ENCODE data around the gene SLC24A3. TPM values are rescaled to one million over a fixed set of nuclear protein-coding genes. Genes with fewer than 3 reads are reported as not detected.
"Not testable (repeated sequence)": the region's sequence is repeated elsewhere in the genome, so short reads cannot be mapped to it uniquely, and the experiment has no call there.

Gene SLC24A3
- total RNA-seq, 3 donors from 2014 or later = 4.3 to 34.9 (median 5.7) TPM

DNA sequence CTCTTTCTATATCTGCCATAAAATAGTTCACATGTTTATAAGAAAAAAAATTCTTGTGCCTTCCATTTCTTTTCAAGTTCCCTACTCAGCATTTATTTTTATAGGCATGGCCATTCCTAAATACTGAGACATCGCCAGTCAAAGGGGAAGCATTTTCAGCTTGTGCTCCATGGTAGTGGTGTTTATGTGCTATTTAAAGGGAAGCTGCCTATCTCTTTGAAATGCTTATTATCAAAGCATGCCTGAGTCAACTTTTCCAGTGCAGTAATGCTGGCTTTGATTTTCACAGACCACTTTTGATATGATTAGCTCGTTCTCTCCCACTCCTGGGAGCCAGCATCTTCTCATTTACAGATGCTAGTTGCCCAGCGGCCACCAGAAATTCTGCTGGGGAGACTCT, 421.5 kb downstream of the SLC24A3 start:
- Histone ChIP-seq H3K36me3 (ENCODE audit: low read depth) (no peaks in the 10 kb centered on the region), H3K4me1 (ENCODE audit: low read depth) (no peaks in the 10 kb centered on the region), H3K9me3 (no peaks in the 10 kb centered on the region), H3K4me3 (no peak overlapping the region)
- DNase-seq (no peak), ATAC-seq (no peak)
- intact Hi-C loops (cut with DNase I, micrococcal nuclease) = no loop called here
- TF ChIP-seq, protein P1, sequence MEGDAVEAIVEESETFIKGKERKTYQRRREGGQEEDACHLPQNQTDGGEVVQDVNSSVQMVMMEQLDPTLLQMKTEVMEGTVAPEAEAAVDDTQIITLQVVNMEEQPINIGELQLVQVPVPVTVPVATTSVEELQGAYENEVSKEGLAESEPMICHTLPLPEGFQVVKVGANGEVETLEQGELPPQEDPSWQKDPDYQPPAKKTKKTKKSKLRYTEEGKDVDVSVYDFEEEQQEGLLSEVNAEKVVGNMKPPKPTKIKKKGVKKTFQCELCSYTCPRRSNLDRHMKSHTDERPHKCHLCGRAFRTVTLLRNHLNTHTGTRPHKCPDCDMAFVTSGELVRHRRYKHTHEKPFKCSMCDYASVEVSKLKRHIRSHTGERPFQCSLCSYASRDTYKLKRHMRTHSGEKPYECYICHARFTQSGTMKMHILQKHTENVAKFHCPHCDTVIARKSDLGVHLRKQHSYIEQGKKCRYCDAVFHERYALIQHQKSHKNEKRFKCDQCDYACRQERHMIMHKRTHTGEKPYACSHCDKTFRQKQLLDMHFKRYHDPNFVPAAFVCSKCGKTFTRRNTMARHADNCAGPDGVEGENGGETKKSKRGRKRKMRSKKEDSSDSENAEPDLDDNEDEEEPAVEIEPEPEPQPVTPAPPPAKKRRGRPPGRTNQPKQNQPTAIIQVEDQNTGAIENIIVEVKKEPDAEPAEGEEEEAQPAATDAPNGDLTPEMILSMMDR (IDR thresholded peaks at IDR 0.05) = no peak

DNA sequence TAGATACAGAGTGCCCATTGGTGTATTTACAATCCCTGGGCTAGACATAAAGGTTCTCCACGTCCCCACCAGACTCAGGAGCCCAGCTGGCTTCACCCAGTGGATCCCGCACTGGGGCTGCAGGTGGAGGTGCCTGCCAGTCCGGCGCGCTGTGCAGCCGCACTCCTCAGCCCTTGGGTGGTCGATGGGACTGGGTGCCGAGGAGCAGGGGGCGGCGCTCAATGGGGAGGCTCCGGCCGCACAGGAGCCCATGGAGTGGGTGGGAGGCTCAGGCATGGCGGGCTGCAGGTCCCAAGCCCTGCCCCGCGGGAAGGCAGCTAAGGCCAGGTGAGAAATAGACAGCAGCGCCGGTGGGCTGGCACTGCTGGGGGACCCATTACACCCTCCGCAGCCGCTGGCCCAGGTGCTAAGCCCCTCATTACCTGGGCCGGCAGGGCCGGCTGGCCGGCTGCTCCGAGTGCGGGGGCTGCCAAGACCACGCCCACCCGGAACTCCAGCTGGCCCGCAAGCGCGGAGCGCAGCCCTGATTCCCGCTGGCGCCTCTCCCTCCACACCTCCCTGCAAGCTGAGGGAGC, 427.1 kb downstream of the SLC24A3 start:
- H3K4me1 ChIP-seq (ENCODE audit: low read depth); H3K36me3 ChIP-seq (ENCODE audit: low read depth); intact Hi-C loops (cut with DNase I, micrococcal nuclease); H3K9me3 ChIP-seq; DNase-seq; H3K4me3 ChIP-seq; ATAC-seq: not testable (repeated sequence)

GRCh38 chr20:19642860-19643259, 430.4 kb downstream of the SLC24A3 start:
- TF ChIP-seq, protein P1 (IDR thresholded peaks at IDR 0.05) = no peak
- intact Hi-C loops (cut with DNase I, micrococcal nuclease) = no loop called here

GRCh38 chr20:19644085-19644484, 431.6 kb downstream of the SLC24A3 start:
- ATAC-seq (no peak), DNase-seq (no peak)
- Histone ChIP-seq H3K36me3 (ENCODE audit: low read depth) (no peaks in the 10 kb centered on the region), H3K4me1 (ENCODE audit: low read depth) (no peaks in the 10 kb centered on the region), H3K9me3 (no peaks in the 10 kb centered on the region), H3K4me3 (no peak overlapping the region)
- intact Hi-C loops (cut with DNase I, micrococcal nuclease) = no loop called here
- TF ChIP-seq, protein P1 (IDR thresholded peaks at IDR 0.05) = no peak

More at GRCh38 chr20:19642860-19643259, 430.4 kb downstream of the SLC24A3 start:
- no peaks in the 10 kb centered on the region for H3K36me3 ChIP-seq (ENCODE audit: low read depth)
- DNase-seq = no peak
- no peak for ATAC-seq
- no peaks in the 10 kb centered on the region for H3K4me1 ChIP-seq (ENCODE audit: low read depth)
- H3K9me3 ChIP-seq = no peaks in the 10 kb centered on the region
- H3K4me3 ChIP-seq = no peak overlapping the region

DNA sequence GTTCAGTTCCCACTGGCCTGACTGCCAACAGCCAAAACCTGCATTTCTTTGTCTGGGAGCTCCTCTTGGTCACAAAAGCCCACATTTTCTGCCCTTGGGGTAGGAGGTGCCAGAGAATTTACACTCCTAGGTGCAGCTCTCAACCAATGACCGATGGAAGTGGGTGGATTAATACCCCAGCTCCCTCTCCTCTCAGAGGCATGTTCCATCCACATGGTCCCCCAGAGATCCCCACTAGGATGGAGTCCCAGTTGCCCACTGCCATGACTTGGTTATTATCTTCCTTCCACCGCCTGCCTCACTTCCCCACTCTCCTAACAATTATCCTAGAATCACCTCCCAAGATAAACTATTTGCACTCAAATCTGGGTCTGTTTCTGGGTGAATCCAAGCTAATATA, 434.5 kb downstream of the SLC24A3 start:
- no peaks in the 10 kb centered on the region for H3K9me3 ChIP-seq
- TF ChIP-seq, protein P1 (IDR thresholded peaks at IDR 0.05) = no peak
- ATAC-seq = no peak
- intact Hi-C loops (cut with DNase I, micrococcal nuclease) = no loop called here
- no peak for DNase-seq
- no peaks in the 10 kb centered on the region for H3K36me3 ChIP-seq (ENCODE audit: low read depth)
- H3K4me1 ChIP-seq (ENCODE audit: low read depth) = no peaks in the 10 kb centered on the region
- H3K4me3 ChIP-seq = no peak overlapping the region

GRCh38 chr20:19648024-19648423, 435.6 kb downstream of the SLC24A3 start:
- no peak for DNase-seq
- Histone ChIP-seq H3K4me3 (no peak overlapping the region), H3K9me3 (no peaks in the 10 kb centered on the region), H3K36me3 (ENCODE audit: low read depth) (no peaks in the 10 kb centered on the region), H3K4me1 (ENCODE audit: low read depth) (no peaks in the 10 kb centered on the region)
- no peak for ATAC-seq
- intact Hi-C loops (cut with DNase I, micrococcal nuclease) = no loop called here
- TF ChIP-seq, protein P1 (IDR thresholded peaks at IDR 0.05) = no peak
